GM19324 (cell line): ENCODE results near the gene AATF.

Experiments used
- ATAC-seq: cut with Tn5 transposase; IDR thresholded peaks from one replicate; pipeline ENCODE4 v1.9.1; 2021; ENCODE audit warnings: mild to moderate bottlenecking, moderate library complexity; ENCODE audit not compliant: unreplicated experiment, low FRiP score

Gene AATF

GRCh38 chr17:36940313-36941264, 8.2 kb upstream of the AATF start:
- ATAC-seq, result no peak

GRCh38 chr17:36941265-36942010, 7.3 kb upstream of the AATF start:
- no peak for ATAC-seq

GRCh38 chr17:36942019-36942599, 6.6 kb upstream of the AATF start:
- no peak for ATAC-seq

DNA sequence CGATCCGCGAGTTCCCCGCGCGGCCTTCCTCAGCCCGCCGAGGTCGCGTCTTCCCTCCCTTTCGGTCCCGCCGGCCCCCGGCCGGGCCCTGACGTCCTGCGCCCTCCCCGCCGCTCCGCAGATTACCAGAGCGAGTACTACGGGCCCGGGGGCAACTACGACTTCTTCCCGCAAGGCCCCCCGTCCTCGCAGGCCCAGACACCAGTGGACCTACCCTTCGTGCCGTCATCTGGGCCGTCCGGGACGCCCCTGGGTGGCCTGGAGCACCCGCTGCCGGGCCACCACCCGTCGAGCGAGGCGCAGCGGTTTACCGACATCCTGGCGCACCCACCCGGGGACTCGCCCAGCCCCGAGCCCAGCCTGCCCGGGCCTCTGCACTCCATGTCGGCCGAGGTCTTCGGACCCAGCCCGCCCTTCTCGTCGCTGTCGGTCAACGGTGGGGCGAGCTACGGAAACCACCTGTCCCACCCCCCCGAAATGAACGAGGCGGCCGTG, 6.1 kb upstream of the AATF start:
- no peak for ATAC-seq

DNA sequence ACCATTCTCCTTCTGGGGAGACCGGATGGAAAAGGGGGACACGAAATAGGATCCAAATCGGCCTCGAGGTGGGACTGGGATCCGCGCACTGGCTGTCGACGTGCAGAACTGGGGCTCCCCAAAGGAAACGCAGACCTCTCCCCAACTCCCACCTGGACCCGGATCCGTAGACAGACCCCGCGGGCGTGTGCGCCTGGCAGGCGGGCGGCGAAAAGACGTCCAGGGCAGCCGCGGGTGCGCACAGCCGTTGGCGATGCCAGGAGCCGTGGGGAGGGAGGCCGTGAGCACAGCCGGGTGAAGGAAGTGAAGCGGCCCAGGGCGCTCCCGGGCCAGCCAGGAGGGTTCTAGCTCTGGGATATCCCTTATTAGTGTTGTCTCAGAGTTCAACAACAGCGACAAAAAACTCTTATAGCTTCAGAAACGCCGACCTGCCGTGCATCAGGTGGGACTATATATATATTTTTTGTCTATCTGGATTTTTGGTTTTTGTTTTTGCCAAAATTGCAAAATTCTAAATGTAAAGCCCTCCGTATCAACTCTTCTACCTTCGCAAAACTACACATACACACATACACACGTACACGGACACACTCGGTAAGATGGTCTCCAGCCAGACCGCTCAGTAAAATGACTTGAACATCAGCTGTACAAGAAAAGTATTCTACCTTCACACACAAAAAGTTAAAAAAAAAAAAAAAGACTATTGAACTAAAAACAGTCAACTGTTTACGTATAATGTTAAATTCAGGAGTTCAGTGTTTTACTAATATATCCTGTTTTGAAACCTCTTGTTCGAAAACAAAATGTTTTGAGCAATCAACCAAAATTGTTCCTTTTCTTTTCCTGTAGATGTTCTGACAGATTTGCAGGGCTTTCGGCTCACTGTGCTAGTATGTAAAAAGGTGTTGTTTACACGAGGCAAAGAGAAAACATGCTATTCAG, 5.2 kb upstream of the AATF start:
- ATAC-seq, result no peak

DNA sequence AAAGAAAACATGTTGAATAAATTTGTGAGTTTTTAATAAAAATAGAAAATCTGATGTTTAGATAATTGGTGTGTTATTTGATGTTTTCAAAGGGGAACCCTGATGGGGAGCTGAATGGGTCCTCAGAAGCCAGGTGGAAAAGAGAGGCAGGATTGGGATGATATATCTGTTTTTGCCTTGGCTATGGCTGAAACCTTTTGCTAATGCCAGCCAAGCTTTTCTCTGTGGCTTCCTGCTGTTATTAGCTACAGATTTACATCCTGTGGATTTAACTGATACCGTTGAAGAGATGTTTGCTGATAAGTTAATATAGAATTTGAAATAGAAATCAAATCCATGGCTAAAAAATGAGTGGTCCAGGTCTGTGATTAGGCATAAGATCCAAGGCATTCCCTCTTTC, 4.2 kb upstream of the AATF start:
- no peak for ATAC-seq

DNA sequence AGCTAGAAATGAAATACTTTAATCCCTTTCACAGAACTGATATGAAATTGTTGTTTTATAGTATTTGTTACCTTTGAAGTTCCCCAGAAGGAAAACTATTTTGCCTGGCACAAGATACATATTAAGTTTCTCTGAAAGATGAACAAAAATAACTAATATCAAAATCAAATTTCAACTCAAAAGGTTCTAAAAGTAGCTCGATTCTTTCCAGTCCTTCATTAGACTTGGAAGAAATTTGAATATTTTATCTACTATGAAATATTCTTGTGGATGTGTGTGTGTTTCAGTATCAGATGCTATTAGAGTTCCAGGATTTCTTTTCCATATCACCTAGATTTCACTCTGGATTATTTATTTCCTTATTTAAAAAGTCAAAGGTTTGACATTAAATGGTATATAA, 3.6 kb upstream of the AATF start:
- ATAC-seq, result no peak

DNA sequence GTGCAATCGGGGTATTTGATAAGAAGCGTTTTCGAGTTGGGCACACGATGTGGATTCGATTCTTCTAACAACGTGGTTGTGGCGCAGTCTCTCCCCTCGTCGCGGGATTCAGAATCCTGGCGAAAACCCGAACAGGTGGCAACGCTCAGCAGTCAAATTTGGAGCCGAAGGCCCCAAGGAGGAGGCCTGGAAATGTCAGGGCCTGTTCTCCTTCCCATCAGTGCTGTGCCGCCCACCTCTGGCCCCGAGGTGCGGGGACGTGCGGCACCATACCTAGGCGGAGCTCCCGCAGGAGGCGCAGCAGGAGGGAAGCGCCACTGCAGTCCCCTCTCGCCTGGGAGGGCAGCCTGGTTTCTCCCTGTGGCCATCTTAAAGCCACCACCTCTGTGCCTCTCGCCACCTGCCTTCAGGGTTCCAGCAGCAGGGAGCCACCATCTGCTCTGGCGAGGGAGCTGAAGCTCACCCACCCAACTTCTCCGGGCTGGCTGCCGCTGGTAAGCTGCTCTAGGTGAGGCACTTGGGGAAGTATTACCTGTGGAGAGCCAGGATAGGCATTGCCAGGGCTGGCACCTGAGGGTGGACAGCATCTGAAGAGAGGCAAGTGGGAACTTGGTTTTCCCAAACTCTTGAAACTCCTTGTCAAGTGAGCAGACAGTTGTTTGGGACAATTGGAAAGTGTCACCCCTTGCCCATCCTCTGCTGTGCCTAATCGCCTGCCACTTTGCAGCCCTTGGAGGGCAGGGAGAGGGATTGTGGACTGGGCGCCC, 2.6 kb upstream of the AATF start:
- no peak for ATAC-seq

DNA sequence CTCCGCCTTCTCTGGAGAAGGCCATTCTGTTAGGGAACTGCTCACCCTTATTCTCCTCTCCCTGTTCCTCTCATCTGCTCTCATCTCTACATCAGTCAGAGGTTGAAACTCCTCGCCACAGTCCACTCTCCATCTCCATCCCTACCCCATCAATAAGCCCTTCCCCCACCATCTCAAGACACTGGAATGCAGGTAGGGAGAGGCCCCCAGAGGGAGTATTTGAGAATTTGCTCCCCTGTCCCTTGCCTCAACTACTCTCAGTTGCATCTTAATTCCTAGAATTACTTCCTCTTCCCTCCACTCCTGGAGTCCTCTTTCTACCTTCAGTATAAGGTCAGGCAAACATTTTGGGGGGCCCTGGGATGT, 2.0 kb upstream of the AATF start:
- ATAC-seq, result no peak

DNA sequence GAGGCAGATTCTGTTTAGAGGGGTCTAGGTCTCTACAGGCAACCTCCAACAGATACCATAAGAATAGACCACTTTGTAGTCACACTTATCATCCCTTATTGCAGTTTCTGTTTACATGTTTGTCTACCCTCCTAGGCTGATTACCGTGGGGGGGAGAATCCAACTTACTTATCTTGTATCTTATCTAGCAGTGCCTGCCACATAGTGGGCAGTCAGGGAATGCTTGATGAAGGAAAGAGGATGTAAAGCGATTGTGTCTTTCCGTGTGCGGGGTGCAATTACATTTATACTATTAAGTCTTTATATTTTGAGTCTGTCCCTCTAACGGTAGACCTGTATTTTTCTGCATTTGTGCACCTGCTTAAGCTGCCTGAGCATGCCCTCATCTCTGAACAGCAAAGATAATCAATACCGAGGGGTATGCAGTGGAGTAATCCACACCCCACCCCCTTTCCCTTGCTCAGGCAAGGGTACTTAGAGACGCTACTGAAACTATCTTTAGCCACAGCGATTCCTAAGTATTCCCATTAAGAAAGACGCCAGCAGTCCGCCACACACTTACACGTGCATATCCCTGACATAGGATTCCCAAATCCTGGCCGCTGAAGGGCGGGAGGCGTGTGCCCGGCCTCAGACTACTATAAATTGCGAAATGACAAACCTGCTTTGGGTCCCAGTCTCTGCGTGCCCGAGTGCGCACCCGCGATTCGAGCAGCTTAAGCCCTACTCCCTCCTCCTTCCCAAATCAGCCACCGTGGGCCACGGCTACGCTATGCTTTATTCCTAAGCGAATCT, 635 bp upstream of the AATF start:
- no peak for ATAC-seq

- ATAC-seq, result no peak
These were observed 740 bp downstream of the AATF start for GRCh38 chr17:36949461-36949927.

DNA sequence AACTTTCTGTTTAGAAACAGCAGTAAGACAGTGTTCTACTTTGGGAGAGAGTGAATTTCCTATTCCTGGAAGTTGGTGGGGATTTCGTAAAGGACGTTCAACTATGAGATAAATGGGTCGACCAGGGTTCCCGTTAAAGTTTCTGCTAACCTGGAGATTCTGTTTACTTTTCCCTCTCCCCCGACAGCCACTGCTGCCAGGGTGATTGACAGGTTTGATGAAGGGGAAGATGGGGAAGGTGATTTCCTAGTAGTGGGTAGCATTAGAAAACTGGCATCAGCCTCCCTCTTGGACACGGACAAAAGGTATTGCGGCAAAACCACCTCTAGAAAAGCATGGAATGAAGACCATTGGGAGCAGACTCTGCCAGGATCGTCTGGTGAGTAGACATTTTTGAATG, 1.3 kb downstream of the AATF start:
- no peak for ATAC-seq

DNA sequence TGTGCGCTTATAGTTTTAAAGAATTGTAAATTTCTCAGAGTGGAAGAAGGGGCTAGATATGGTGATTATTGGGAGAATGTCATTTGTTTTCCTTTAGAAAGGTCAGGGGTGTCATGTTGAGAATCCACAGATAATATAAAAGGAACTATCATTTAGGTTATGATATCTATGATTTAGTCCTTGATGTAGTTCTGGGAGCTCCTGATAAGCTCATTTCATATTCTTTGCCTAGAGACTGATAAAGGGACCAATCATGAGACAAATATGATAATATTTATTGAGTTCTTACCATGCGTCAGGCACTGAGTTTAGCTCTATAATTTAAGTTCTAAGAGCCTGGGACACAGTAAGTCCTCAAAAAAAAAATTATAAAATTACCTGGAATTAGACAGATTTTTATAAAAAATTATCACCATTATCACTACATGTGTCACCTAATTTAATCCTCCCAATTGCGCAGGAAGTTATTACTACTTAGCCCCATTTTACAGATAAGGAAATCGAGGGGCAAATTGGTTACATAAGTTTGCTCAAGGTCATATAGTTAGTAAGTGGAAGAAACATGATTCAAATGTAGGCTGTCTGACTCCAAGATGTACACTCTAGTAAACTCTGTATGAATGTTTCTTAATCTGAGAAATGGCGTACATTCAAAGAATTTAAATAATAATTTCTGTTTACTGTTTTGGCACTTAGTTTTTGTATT, 2.5 kb downstream of the AATF start:
- ATAC-seq, result no peak

GRCh38 chr17:36971508-36971907, 22.8 kb downstream of the AATF start:
- ATAC-seq, result no peak

DNA sequence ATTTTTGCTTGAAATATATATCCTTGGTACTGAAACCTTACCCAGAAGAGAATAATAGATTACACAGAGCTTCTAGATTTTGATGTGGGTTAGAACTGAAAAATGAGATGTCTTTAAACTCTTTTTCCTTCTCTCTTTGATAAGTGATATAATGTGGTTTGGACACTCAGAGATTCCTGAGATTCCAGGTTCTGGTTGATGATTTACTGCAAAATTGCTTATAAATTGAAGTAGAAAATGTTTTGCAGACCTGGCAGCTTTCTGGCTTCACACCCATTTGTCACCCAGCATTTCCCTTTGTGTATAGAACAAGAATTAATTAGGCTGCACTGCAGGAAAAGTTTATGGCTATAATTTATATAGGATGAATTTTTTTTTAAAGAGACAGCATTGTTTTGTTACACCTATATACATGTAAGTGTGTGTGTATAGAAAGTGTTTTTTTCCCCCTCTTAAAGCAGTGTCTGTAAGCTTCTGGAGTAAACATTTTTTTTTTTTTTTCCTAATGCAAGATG, 23.5 kb downstream of the AATF start:
- ATAC-seq, result no peak

GRCh38 chr17:36972905-36973304, 24.2 kb downstream of the AATF start:
- no peak for ATAC-seq

DNA sequence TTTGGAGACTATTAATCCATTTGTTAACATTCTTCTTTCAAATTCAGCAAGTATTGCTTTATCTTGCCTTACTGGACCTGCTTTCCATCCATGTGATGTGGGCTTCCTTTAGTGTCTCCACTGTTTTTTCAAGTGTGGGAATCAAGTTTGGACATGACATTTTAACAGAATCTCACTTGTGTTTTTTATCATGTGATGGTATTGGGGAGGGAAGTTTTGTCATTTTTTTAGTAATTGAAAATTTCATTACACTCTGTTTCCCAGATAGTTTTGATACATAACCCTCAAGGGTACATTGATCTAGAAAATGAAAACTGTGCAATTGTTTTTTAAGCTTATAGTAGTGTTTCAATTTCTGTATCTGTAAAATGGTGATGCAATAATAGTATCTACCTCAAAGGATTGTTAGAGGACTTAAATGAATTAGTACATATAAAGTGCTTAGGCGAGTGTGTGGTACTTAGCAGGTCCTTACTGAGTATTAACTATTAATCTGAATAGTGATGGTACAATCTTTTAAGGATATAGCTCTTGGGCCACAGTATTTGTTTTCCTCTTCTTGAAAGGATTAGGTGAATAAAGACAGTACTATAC, 27.3 kb downstream of the AATF start:
- no peak for ATAC-seq
